Measurements from ENCODE around the gene KDM8. TPM values are rescaled to one million over a fixed set of nuclear protein-coding genes. Genes with fewer than 3 reads are reported as not detected.

Gene KDM8
- total RNA-seq, 1 experiment from 2014 or later, result 7.9 TPM

GRCh38 chr16:27177031-27177774, 26.1 kb upstream of the KDM8 start:
- intact Hi-C loops (cut with micrococcal nuclease; ENCODE audit: unreplicated experiment) (no loop called here), in situ Hi-C loops (cut with HindIII; ENCODE audit: low pct_unique_long_range_greater_than_20kb, low sequenced_read_pairs) (no loop called here)
- ChIA-PET CTCF (no interaction called here), POLR2A (no interaction called here)
- H3K4me3 ChIP-seq (ENCODE audit: low read depth in 2 of 2, low read length in 2 of 2), result no peak overlapping the region
- no peak overlapping the region for H3K27ac ChIP-seq (ENCODE audit: low read length)
- no peaks in the 10 kb centered on the region for H3K27me3 ChIP-seq (ENCODE audit: control insufficient read depth, insufficient read depth, low read length)
- TF ChIP-seq POLR2AphosphoS5 (IDR thresholded peaks at IDR 0.05; ENCODE audit: low read depth, low read length), result no peak
- no peak for TF ChIP-seq TCF7L2 (IDR thresholded peaks at IDR 0.05; ENCODE audit: low read depth, low read length)
- TF ChIP-seq REST (IDR thresholded peaks at IDR 0.05; ENCODE audit: insufficient read depth in 1 of 2, low read depth in 2 of 2, low read length in 1 of 2), result no peak
- TF ChIP-seq, protein P1, sequence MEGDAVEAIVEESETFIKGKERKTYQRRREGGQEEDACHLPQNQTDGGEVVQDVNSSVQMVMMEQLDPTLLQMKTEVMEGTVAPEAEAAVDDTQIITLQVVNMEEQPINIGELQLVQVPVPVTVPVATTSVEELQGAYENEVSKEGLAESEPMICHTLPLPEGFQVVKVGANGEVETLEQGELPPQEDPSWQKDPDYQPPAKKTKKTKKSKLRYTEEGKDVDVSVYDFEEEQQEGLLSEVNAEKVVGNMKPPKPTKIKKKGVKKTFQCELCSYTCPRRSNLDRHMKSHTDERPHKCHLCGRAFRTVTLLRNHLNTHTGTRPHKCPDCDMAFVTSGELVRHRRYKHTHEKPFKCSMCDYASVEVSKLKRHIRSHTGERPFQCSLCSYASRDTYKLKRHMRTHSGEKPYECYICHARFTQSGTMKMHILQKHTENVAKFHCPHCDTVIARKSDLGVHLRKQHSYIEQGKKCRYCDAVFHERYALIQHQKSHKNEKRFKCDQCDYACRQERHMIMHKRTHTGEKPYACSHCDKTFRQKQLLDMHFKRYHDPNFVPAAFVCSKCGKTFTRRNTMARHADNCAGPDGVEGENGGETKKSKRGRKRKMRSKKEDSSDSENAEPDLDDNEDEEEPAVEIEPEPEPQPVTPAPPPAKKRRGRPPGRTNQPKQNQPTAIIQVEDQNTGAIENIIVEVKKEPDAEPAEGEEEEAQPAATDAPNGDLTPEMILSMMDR (IDR thresholded peaks at IDR 0.05), result no peak
- no peak for TF ChIP-seq SIN3A (IDR thresholded peaks at IDR 0.05; ENCODE audit: borderline replicate concordance, insufficient read depth, low read depth, low read length)
- no peaks in the 10 kb centered on the region for H3K9me3 ChIP-seq (ENCODE audit: control insufficient read depth, insufficient read depth, low read depth, low read length)
- BruUV-seq (replicated peaks), result no TSS peak
- DNase-seq (ENCODE audit: low read depth, low spot score) (peak; percentile 47), ATAC-seq (peak; percentile 43; the same call in 1 of the 2 replicates)
- H3K36me3 ChIP-seq (ENCODE audit: control insufficient read depth, insufficient read depth, low read length), result no peaks in the 10 kb centered on the region
- H3K4me1 ChIP-seq (ENCODE audit: control insufficient read depth, insufficient read depth, low read length), result no peaks in the 10 kb centered on the region

DNA sequence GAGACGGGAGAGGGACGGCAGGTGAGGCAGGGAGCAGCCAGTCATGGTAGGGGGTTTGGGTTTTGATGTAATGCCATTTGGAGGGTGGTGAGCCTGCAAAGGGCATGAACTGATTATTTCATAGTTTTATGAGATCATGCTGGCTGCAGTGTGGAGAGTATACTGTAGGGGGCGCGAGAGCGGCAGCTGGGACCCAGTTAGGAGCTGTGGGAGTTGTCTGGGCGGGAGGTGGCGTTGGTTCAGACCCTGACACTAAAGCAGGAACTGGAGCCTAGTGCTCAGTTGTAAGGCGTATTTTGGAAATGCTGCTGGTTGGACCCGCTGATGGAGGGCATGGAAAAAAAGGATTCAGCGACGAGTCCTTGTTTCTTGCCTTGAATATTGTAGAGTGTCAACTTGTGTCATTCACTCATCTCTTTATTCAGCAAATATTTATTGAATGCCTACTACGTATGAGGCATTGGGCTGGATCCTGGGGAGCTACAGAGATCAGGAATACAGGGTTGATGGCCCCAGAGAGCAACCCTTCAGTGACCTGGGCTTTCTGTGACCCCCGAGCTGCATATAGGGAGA, 23.7 kb upstream of the KDM8 start:
- BruUV-seq (replicated peaks), result no TSS peak
- POLR2A ChIA-PET, result no interaction called here
- ATAC-seq (peak; percentile 75), DNase-seq (ENCODE audit: low read depth, low spot score) (no peak)
- TF ChIP-seq, protein P1 (IDR thresholded peaks at IDR 0.05), result peak; percentile 87
- no peak for TF ChIP-seq TCF7L2 (IDR thresholded peaks at IDR 0.05; ENCODE audit: low read depth, low read length)
- intact Hi-C loops (cut with micrococcal nuclease; ENCODE audit: unreplicated experiment), result no loop called here
- CTCF ChIA-PET, result interaction anchor here (0.6 to 2.0 kb wide), 2 partner anchors 72 to 188 kb away, joined by 3 to 5 read pairs; no protein-coding TSS in a partner anchor
- Histone ChIP-seq H3K27ac (ENCODE audit: low read length) (no peak overlapping the region), H3K9me3 (ENCODE audit: control insufficient read depth, insufficient read depth, low read depth, low read length) (no peaks in the 10 kb centered on the region), H3K4me1 (ENCODE audit: control insufficient read depth, insufficient read depth, low read length) (no peaks in the 10 kb centered on the region), H3K4me3 (ENCODE audit: low read depth in 2 of 2, low read length in 2 of 2) (no peak overlapping the region), H3K27me3 (ENCODE audit: control insufficient read depth, insufficient read depth, low read length) (no peaks in the 10 kb centered on the region), H3K36me3 (ENCODE audit: control insufficient read depth, insufficient read depth, low read length) (no peaks in the 10 kb centered on the region)
- in situ Hi-C loops (cut with HindIII; ENCODE audit: low pct_unique_long_range_greater_than_20kb, low sequenced_read_pairs), result no loop called here

Data from Panc1 (cell line).